ENCODE results near the gene CFTR. TPM values are rescaled to one million over a fixed set of nuclear protein-coding genes. Genes with fewer than 3 reads are reported as not detected.

Gene CFTR
- total RNA-seq, 1 experiment from 2014 or later: 0.19 TPM

GRCh38 chr7:117630907-117631564 lies 151.2 kb downstream of the CFTR start:
- Histone ChIP-seq H3K4me3 (ENCODE audit: low read depth, low read length, poor library complexity, severe bottlenecking) (no peak overlapping the region), H3K27ac (ENCODE audit: low read depth, low read length, poor library complexity, severe bottlenecking) (no peak overlapping the region), H3K9me3 (ENCODE audit: low read depth, low read length, poor library complexity, severe bottlenecking) (no peaks in the 10 kb centered on the region), H3K36me3 (ENCODE audit: insufficient read depth, low read length, poor library complexity, severe bottlenecking) (no peaks in the 10 kb centered on the region), H3K4me1 (ENCODE audit: insufficient read depth, low read length, poor library complexity, severe bottlenecking) (no peaks in the 10 kb centered on the region), H3K27me3 (replicated peaks; ENCODE audit: insufficient read depth, low read depth, low read length, poor library complexity) (peaks cover 3% of the 10 kb centered on the region)
- CTCF ChIA-PET: no interaction called here
- no TSS peak for BruUV-seq (replicated peaks)
- intact Hi-C loops (cut with micrococcal nuclease; ENCODE audit: unreplicated experiment): no loop called here
- POLR2A ChIA-PET (ENCODE audit: low non-redundant PET): no interaction called here
- no peak for TF ChIP-seq EZH2 (IDR thresholded peaks at IDR 0.05; ENCODE audit: borderline replicate concordance, low read depth, low read length, poor library complexity, severe bottlenecking)
- no peak for TF ChIP-seq CTCF (conservative IDR thresholded peaks at IDR 0.05; ENCODE audit: low read depth, low read length)
- no peak for DNase-seq (ENCODE audit: low spot score)

- ChIA-PET CTCF (no interaction called here), POLR2A (ENCODE audit: low non-redundant PET) (no interaction called here)
- no peaks in the 10 kb centered on the region for H3K36me3 ChIP-seq (ENCODE audit: insufficient read depth, low read length, poor library complexity, severe bottlenecking)
- no peak overlapping the region for H3K4me3 ChIP-seq (ENCODE audit: low read depth, low read length, poor library complexity, severe bottlenecking)
- peaks cover 3% of the 10 kb centered on the region for H3K27me3 ChIP-seq (replicated peaks; ENCODE audit: insufficient read depth, low read depth, low read length, poor library complexity)
- no peak overlapping the region for H3K27ac ChIP-seq (ENCODE audit: low read depth, low read length, poor library complexity, severe bottlenecking)
- intact Hi-C loops (cut with micrococcal nuclease; ENCODE audit: unreplicated experiment): no loop called here
- no peaks in the 10 kb centered on the region for H3K4me1 ChIP-seq (ENCODE audit: insufficient read depth, low read length, poor library complexity, severe bottlenecking)
- H3K9me3 ChIP-seq (ENCODE audit: low read depth, low read length, poor library complexity, severe bottlenecking): no peaks in the 10 kb centered on the region
- TF ChIP-seq CTCF (conservative IDR thresholded peaks at IDR 0.05; ENCODE audit: low read depth, low read length) (no peak), EZH2 (IDR thresholded peaks at IDR 0.05; ENCODE audit: borderline replicate concordance, low read depth, low read length, poor library complexity, severe bottlenecking) (no peak)
- DNase-seq (ENCODE audit: low spot score): no peak
- BruUV-seq (replicated peaks): no TSS peak
Observed at GRCh38 chr7:117631652-117632051, 151.8 kb downstream of the CFTR start.

- Histone ChIP-seq H3K27ac (ENCODE audit: low read depth, low read length, poor library complexity, severe bottlenecking) (no peak overlapping the region), H3K27me3 (replicated peaks; ENCODE audit: insufficient read depth, low read depth, low read length, poor library complexity) (peaks cover 3% of the 10 kb centered on the region), H3K4me3 (ENCODE audit: low read depth, low read length, poor library complexity, severe bottlenecking) (no peak overlapping the region), H3K4me1 (ENCODE audit: insufficient read depth, low read length, poor library complexity, severe bottlenecking) (no peaks in the 10 kb centered on the region), H3K36me3 (ENCODE audit: insufficient read depth, low read length, poor library complexity, severe bottlenecking) (no peaks in the 10 kb centered on the region), H3K9me3 (ENCODE audit: low read depth, low read length, poor library complexity, severe bottlenecking) (no peaks in the 10 kb centered on the region)
- ChIA-PET CTCF (no interaction called here), POLR2A (ENCODE audit: low non-redundant PET) (no interaction called here)
- TF ChIP-seq CTCF (conservative IDR thresholded peaks at IDR 0.05; ENCODE audit: low read depth, low read length) (no peak), EZH2 (IDR thresholded peaks at IDR 0.05; ENCODE audit: borderline replicate concordance, low read depth, low read length, poor library complexity, severe bottlenecking) (no peak)
- intact Hi-C loops (cut with micrococcal nuclease; ENCODE audit: unreplicated experiment): no loop called here
- DNase-seq (ENCODE audit: low spot score): no peak
- no TSS peak for BruUV-seq (replicated peaks)
Observed at GRCh38 chr7:117637937-117638336, 158.1 kb downstream of the CFTR start.

Measured in A673 (cell line).